IMR-90 (cell line): ENCODE data around the gene RGR. TPM values are rescaled to one million over a fixed set of nuclear protein-coding genes. Genes with fewer than 3 reads are reported as not detected.

Experiments used
- ATAC-seq: fragments of 200-7000 bp; cut with Tn5 transposase; 2 replicates; pipeline ENCODE4 v1.9.1; 2020; ENCODE audit warnings: low read depth, mild to moderate bottlenecking, moderate library complexity
- BruUV-seq: library from RNA; stranded (reverse); fragments of 400-500 nt; replicated peaks from 2 replicates; lab custom pipeline; 2021; lab: Mats Ljungman, UMichigan
- CTCF ChIA-PET: fragments of 300-600 bp; formaldehyde crosslinking; extraction: SDS; loops from one replicate; lab custom pipeline; 2021; ENCODE audit warnings: antibody characterized with exemption; lab: Yijun Ruan, JAX
- POLR2A ChIA-PET: fragments of 300-600 bp; sonication (Branson Sonifier 250); formaldehyde crosslinking; loops from one replicate; lab custom pipeline; 2022; ENCODE audit warnings: antibody characterized with exemption; ENCODE audit not compliant: unreplicated experiment; lab: Charles Lee
- DNase-seq: peaks from one replicate; pipeline ENCODE4 v3.0.0; 2013
- H2AFZ ChIP-seq: replicated peaks from 2 replicates; pipeline ENCODE3; 2013; ENCODE audit warnings: low read length, mild to moderate bottlenecking; ENCODE audit not compliant: poor library complexity
- H2AK5ac ChIP-seq: 2 replicates; pipeline ENCODE4 v1.6.1; 2013; ENCODE audit warnings: low read depth, low read length, inconsistent platforms
- H2AK9ac ChIP-seq: replicated peaks from 2 replicates; pipeline ENCODE3; 2013; ENCODE audit warnings: mild to moderate bottlenecking, low read depth, low read length, moderate library complexity; ENCODE audit not compliant: poor library complexity
- H2BK120ac ChIP-seq: 2 replicates; pipeline ENCODE4 v1.6.1; 2013; ENCODE audit warnings: low read depth, low read length, inconsistent platforms
- H2BK15ac ChIP-seq: 3 replicates; pipeline ENCODE4 v1.6.1; 2013; ENCODE audit warnings: low read depth, low read length, inconsistent platforms
- H2BK20ac ChIP-seq: 2 replicates; pipeline ENCODE4 v1.6.1; 2013; ENCODE audit warnings: low read depth, mild to moderate bottlenecking, inconsistent platforms, low read length, moderate library complexity
- H2BK5ac ChIP-seq: 2 replicates; pipeline ENCODE4 v1.6.1; 2013; ENCODE audit warnings: mild to moderate bottlenecking, low read depth, low read length, inconsistent platforms; ENCODE audit not compliant: poor library complexity, severe bottlenecking
- H3K14ac ChIP-seq: replicated peaks from 2 replicates; pipeline ENCODE4 v1.6.1; 2013; ENCODE audit warnings: low read depth, low read length, inconsistent platforms
- H3K18ac ChIP-seq: 2 replicates; pipeline ENCODE4 v1.6.1; 2013; ENCODE audit warnings: low read depth, low read length, control low read depth
- H3K23ac ChIP-seq: 2 replicates; pipeline ENCODE4 v1.6.1; 2013; ENCODE audit warnings: low read depth, low read length, inconsistent platforms
- H3K27ac ChIP-seq: 2 replicates; pipeline ENCODE4 v1.5.1; 2013; ENCODE audit warnings: mild to moderate bottlenecking, control low read depth, low read length; ENCODE audit not compliant: insufficient read depth
- H3K27me3 ChIP-seq: 2 replicates; pipeline ENCODE4 v1.6.1; 2013; ENCODE audit warnings: low read length; ENCODE audit not compliant: control insufficient read depth, insufficient read depth
- H3K36me3 ChIP-seq: 2 replicates; pipeline ENCODE4 v1.6.1; 2013; ENCODE audit warnings: low read length, mixed read lengths; ENCODE audit not compliant: control insufficient read depth, insufficient read depth
- H3K4ac ChIP-seq: 2 replicates; pipeline ENCODE4 v1.6.1; 2013; ENCODE audit warnings: low read depth, low read length, inconsistent platforms
- H3K4me1 ChIP-seq: 2 replicates; pipeline ENCODE4 v1.6.1; 2013; ENCODE audit warnings: low read length, mixed read lengths; ENCODE audit not compliant: control insufficient read depth, insufficient read depth
- H3K4me2 ChIP-seq: 2 replicates; pipeline ENCODE4 v1.6.1; 2013; ENCODE audit warnings: low read depth, mild to moderate bottlenecking, control low read depth, low read length, moderate library complexity
- H3K4me3 ChIP-seq: 2 replicates; pipeline ENCODE4 v1.5.1; 2013; ENCODE audit warnings: low read depth, mild to moderate bottlenecking, control low read depth, low read length, moderate library complexity; ENCODE audit not compliant: insufficient read depth
- H3K56ac ChIP-seq: 2 replicates; pipeline ENCODE4 v1.6.1; 2013; ENCODE audit warnings: low read length, inconsistent platforms; ENCODE audit not compliant: insufficient read depth; ENCODE audit errors: extremely low read depth
- H3K79me1 ChIP-seq, 2 experiments: 2 replicates each; pipeline ENCODE4 v1.6.1; 2013; ENCODE audit warnings: low read length in 2 of 2, inconsistent platforms in 1 of 2, low read depth in 1 of 2
- H3K9ac ChIP-seq: 2 replicates; pipeline ENCODE4 v1.6.1; 2013; ENCODE audit warnings: low read depth, low read length, control low read depth
- H3K9me1 ChIP-seq: 2 replicates; pipeline ENCODE4 v1.6.1; 2013; ENCODE audit warnings: low read length, inconsistent platforms; ENCODE audit not compliant: insufficient read depth
- H3K9me3 ChIP-seq: 2 replicates; pipeline ENCODE4 v1.6.1; 2013; ENCODE audit warnings: low read length; ENCODE audit not compliant: control insufficient read depth, insufficient read depth
- H4K20me1 ChIP-seq: 2 replicates; pipeline ENCODE4 v1.6.1; 2013; ENCODE audit warnings: low read length, inconsistent platforms; ENCODE audit not compliant: insufficient read depth
- H4K5ac ChIP-seq: 2 replicates; pipeline ENCODE4 v1.6.1; 2013; ENCODE audit warnings: mild to moderate bottlenecking, low read depth, low read length, control low read depth
- H4K8ac ChIP-seq, 2 experiments: 2 replicates each; pipeline ENCODE4 v1.6.1; 2013; ENCODE audit warnings: low read depth in 2 of 2, low read length in 2 of 2, control low read depth in 1 of 2, inconsistent platforms in 1 of 2
- H4K91ac ChIP-seq: 2 replicates; pipeline ENCODE4 v1.6.1; 2013; ENCODE audit warnings: low read depth, low read length, inconsistent platforms; ENCODE audit not compliant: insufficient read depth
- BHLHE40 ChIP-seq: fragments of 150-350 bp; IDR thresholded peaks from 2 replicates; pipeline ENCODE4 v1.6.1; 2016; ENCODE audit warnings: mild to moderate bottlenecking, low read depth, low read length
- CEBPB ChIP-seq: IDR thresholded peaks from 2 replicates; pipeline ENCODE4 v1.6.1; 2012; ENCODE audit warnings: low read depth, low read length, improper control_type of control experiment
- CHD1 ChIP-seq: IDR thresholded peaks from 2 replicates; pipeline ENCODE4 v1.6.1; 2012; ENCODE audit warnings: low read depth, low read length, improper control_type of control experiment
- CTCF ChIP-seq: conservative IDR thresholded peaks from 2 replicates; pipeline ENCODE4 v1.5.1; 2012; ENCODE audit warnings: mild to moderate bottlenecking, low read depth, low read length, improper control_type of control experiment
- ELK1 ChIP-seq: fragments of 150-350 bp; IDR thresholded peaks from 2 replicates; pipeline ENCODE4 v1.6.1; 2016; ENCODE audit warnings: low read depth, mild to moderate bottlenecking, low read length, moderate library complexity, borderline replicate concordance
- MAFK ChIP-seq: IDR thresholded peaks from 2 replicates; pipeline ENCODE4 v1.6.1; 2012; ENCODE audit warnings: low read depth, low read length, improper control_type of control experiment
- MAZ ChIP-seq: IDR thresholded peaks from 2 replicates; pipeline ENCODE4 v1.6.1; 2012; ENCODE audit warnings: low read depth, mild to moderate bottlenecking, low read length, improper control_type of control experiment, moderate library complexity, borderline replicate concordance
- MXI1 ChIP-seq: IDR thresholded peaks from 2 replicates; pipeline ENCODE4 v1.6.1; 2012; ENCODE audit warnings: low read depth, mild to moderate bottlenecking, low read length, moderate library complexity, borderline replicate concordance
- NFE2L2 ChIP-seq: fragments of 150-350 bp; IDR thresholded peaks from 2 replicates; pipeline ENCODE4 v1.6.1; 2016; ENCODE audit warnings: low read depth, mild to moderate bottlenecking, low read length
- POLR2A ChIP-seq: IDR thresholded peaks from 2 replicates; pipeline ENCODE4 v1.6.1; 2012; ENCODE audit warnings: mild to moderate bottlenecking, low read depth, low read length
- RCOR1 ChIP-seq: IDR thresholded peaks from 2 replicates; pipeline ENCODE4 v1.6.1; 2012; ENCODE audit warnings: mild to moderate bottlenecking, low read length, improper control_type of control experiment; ENCODE audit not compliant: insufficient replicate concordance
- SMC3 ChIP-seq: fragments of 150-350 bp; IDR thresholded peaks from 2 replicates; pipeline ENCODE4 v1.6.1; 2016; ENCODE audit warnings: low read depth, mild to moderate bottlenecking, antibody characterized with exemption, low read length, moderate library complexity
- USF2 ChIP-seq: fragments of 150-350 bp; IDR thresholded peaks from 2 replicates; pipeline ENCODE4 v1.6.1; 2017; ENCODE audit warnings: mild to moderate bottlenecking, antibody characterized with exemption, low read length, low read depth
- WGBS, 2 experiments: methylation state at CpG; one replicate each; pipeline versions ENCODE4 v1.1.5 to v1.1.7; 2013; ENCODE audit warnings: missing lambda C conversion rate in 2 of 2; ENCODE audit not compliant: insufficient read length in 1 of 2; ENCODE audit errors: extremely low coverage in 2 of 2; 5-methylcytosine and 5-hydroxymethylcytosine counted together
- dilution Hi-C: fragments of 300-500 bp; cut with HindIII; formaldehyde crosslinking; loops from one replicate; pipeline ENCODE4 v1.14.3; 2018; ENCODE audit warnings: low sequenced_read_pairs; ENCODE audit not compliant: unreplicated experiment
- in situ Hi-C: fragments of 300-500 bp; cut with MboI; formaldehyde crosslinking; loops from 3 replicates; pipeline ENCODE4 v1.14.3; 2019; ENCODE audit warnings: low sequenced_read_pairs, inconsistent platforms, mixed read lengths
- intact Hi-C: fragments of 100-400 bp; cut with micrococcal nuclease; formaldehyde crosslinking; loops from 2 replicates; pipeline ENCODE4 v1.10.0; 2022
- polyA plus RNA-seq, 3 experiments: library from polyadenylated mRNA; depleted of rRNA; stranded (reverse); fragments of >200 nt; gene quantifications; 2 replicates each; pipeline ENCODE4 v1.2.3, GENCODE V29; 2012; ENCODE audit warnings: low replicate concordance in 1 of 3
- total RNA-seq: library from RNA; depleted of rRNA; stranded (reverse); fragments of >200 nt; gene quantifications from 2 replicates; pipeline ENCODE4 v1.2.3, GENCODE V29; 2012

The RGR gene
- total and polyA plus RNA-seq, 2 of the 4 experiments (the other 2 are of a cell fraction), result not detected

GRCh38 chr10:84263716-84264115 lies 18.9 kb downstream of the RGR start:
- no peak overlapping the region for H2AFZ ChIP-seq
- TF ChIP-seq CTCF (no peak), ELK1 (no peak), MAZ (no peak), BHLHE40 (no peak), POLR2A (no peak), MAFK (no peak), CEBPB (no peak), NFE2L2 (no peak), RCOR1 (no peak), CHD1 (no peak), MXI1 (no peak), SMC3 (no peak), USF2 (no peak)
- no TSS peak for BruUV-seq
- no peaks in the 10 kb centered on the region for H3K36me3 ChIP-seq
- no peak overlapping the region for H2BK120ac ChIP-seq
- no peak overlapping the region for H3K4me3 ChIP-seq
- H3K14ac ChIP-seq, result no peak overlapping the region
- H3K56ac ChIP-seq, result no peak overlapping the region
- ATAC-seq, result no peak
- H4K91ac ChIP-seq, result no peak overlapping the region
- peaks cover 3% of the 10 kb centered on the region; the same call in 1 of the 2 replicates for H3K27me3 ChIP-seq
- no peak overlapping the region for H2AK9ac ChIP-seq
- H3K9me3 ChIP-seq, result no peaks in the 10 kb centered on the region
- no peak overlapping the region for H2AK5ac ChIP-seq
- in situ Hi-C loops (loop anchor here (10.0 kb wide), 1 partner anchor 101 kb away; no protein-coding TSS in a partner anchor), dilution Hi-C loops (no loop called here), intact Hi-C loops (loop anchor here (1.0 to 2.0 kb wide), 3 partner anchors 89 to 274 kb away; no protein-coding TSS in a partner anchor)
- H2BK15ac ChIP-seq, result no peak overlapping the region
- no peaks in the 10 kb centered on the region for H3K4me1 ChIP-seq
- no peaks in the 10 kb centered on the region for H4K20me1 ChIP-seq
- no peak overlapping the region for H3K23ac ChIP-seq
- whole genome bisulfite sequencing, 2 experiments, result no CpG with 5 or more reads among the region's 5 CpGs
- no peak overlapping the region for H2BK20ac ChIP-seq
- H3K18ac ChIP-seq, result no peak overlapping the region
- POLR2A ChIA-PET, result no interaction called here
- no peaks in the 10 kb centered on the region for H3K79me1 ChIP-seq
- H3K9me1 ChIP-seq, result no peaks in the 10 kb centered on the region; the same call in 1 of the 2 replicates
- no peak overlapping the region for H3K9ac ChIP-seq
- H3K4ac ChIP-seq, result no peak overlapping the region
- CTCF ChIA-PET, result interaction anchor here (1.3 to 2.1 kb wide), 2 partner anchors 273 to 278 kb away, joined by 3 to 15 read pairs; no protein-coding TSS in a partner anchor
- DNase-seq, result no peak
- H4K5ac ChIP-seq, result no peak overlapping the region
- H3K27ac ChIP-seq, result no peak overlapping the region
- H2BK5ac ChIP-seq, result no peak overlapping the region
- H3K4me2 ChIP-seq, result no peak overlapping the region
- H4K8ac ChIP-seq, result no peak overlapping the region
